Measurements from ENCODE around the gene PPP2R5C.

Gene PPP2R5C

DNA sequence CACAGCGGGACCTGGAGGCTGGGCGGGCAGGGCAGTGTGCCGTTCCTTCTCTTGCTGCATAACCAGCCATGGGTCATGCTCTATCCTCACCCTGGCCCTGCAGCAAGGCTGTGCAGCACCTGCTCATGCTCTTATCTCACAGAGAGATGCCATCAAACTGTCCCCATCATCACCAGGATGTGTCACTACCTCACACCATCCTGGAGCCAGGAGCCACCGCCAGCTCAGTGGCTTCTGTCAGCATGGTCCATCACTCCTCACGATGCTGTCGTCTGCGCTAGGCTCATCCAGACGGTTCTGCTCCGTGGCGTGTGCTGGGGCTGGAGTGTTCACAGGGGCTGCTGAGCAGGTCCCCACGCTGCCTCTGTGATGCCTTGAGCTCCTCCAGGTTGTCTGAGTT is 125.7 kb downstream of the PPP2R5C start:
- no peak for DNase-seq (ENCODE audit: low spot score)

DNA sequence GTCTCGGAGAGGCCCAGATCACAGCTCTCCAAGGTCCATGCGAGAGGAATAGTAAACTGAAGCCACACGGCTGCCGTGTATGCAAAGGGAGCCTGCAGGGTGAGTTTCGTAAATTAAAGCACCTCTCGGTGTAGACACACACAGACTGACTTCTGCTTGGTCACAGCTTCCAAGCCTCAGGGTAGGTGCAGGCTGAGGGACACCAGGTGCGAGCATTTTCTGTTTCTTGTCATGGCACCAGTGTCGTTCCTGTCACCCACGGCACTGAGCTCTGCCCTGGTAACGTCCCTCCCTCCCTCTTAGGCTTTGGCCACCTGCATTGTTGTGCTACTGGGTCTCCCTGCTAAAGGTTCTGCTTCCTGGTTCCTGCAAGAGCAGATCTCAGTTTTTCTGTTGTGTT is 126.7 kb downstream of the PPP2R5C start:
- no peak for DNase-seq (ENCODE audit: low spot score)

DNA sequence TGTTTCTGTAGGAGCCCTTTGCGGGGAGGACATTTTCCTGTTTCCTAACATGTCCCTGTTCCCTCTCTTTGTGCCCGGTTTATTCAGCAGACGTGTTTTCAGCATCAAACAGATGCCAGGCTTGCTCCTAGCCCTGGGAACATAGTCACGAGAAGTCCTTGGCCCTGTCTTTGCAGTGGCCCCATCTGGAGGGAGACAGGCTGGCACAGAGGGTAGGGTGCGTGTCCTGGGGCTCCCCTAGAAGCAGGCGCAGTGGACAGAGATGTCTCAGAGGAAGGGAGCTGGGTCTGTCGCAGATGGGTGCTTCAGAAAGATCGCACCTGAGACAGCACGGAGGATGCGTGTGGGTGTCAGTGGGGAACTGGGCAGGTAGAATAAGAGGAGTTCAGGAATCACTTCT is 127.9 kb downstream of the PPP2R5C start:
- no peak for DNase-seq (ENCODE audit: low spot score)

DNA sequence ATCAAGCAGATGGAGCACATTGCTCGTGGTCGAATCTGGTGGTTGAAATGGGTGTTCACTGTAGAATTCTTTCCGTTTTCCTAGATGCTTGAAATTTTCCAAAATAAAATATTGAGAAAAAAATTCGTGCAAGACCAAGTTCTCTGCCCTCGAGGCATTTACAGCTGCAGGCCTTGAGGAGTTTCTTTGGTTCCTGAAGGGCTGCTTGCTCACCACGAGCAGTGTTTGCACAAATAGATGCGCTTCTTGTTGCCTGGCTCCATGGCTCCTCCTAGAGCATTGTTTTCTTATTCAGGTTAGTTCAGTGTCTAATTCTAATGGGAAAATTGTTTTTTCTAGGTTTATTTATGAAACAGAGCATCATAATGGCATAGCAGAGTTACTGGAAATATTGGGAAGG is 128.4 kb downstream of the PPP2R5C start:
- peak; percentile 33 for DNase-seq (ENCODE audit: low spot score)

DNA sequence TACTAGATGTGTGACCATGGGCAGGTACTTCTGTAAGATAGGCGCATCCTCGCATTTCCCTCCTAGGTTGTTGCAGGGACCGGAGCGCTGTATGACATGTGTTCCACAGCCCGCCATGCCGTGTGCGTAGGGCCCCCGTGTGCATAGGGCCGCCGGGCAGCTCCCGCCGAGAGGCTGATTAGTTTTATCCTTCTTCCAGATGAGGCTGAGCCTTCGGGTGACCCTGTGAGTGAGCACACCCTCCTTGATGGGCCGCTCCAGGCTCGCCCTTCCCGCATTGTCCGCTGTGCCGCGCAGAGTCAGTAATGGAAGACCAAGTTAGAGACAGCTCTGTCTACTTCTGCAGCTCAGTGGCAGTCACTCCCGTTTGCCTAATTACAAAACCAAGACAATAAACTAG is 130.0 kb downstream of the PPP2R5C start:
- DNase-seq (ENCODE audit: low spot score), result no peak

DNA sequence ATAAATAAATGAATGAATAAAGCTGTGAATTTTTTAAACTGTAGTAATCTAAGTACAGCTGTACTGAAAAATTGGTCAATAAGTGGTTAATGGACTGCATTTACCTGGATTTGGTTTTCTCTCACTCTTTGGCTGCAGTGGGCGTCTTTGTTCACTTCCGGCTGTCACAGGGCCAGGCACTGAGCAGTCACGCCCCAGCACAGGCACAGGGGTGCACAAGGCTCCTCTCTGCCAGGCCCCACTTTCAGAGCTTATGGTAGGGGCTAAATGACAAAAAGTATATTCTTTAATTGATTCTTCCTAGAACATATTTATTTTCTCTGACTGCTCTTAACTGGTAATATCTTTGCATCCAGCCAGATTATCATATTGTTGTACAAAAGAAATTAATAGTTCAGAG is 132.2 kb downstream of the PPP2R5C start:
- DNase-seq (ENCODE audit: low spot score), result no peak

DNA sequence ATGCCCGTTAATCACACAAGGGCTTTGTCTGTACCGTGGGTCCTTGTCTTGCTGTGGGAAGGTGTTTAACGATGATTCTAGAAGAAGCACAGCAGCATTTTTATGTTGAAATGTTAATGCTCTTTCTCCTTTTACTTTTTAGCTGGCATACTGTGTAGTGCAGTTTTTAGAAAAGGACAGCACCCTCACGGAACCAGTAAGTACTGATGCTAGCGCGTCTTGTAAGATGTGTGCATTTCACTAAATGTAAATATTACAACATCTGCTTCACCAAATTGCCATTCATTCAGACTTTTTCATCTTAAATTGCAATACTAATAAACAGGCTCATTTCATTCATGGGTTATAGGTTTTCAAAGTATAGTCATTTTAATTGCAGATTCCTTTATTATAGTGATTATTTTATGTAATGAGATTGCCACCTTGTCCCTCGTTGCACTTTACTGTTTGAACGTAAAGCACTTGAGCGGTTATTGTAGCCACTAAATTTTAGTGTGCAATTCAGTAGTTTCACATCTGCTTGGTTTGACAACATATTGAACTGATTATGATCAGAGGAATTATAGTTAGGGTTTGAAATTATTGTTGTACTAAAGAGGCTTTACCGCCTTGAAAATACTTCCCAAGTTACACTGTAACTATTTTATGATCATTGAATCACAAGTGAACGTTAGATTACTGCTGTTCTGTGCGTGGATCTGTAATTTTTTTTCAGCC is 133.0 kb downstream of the PPP2R5C start:
- DNase-seq (ENCODE audit: low spot score), result no peak

DNA sequence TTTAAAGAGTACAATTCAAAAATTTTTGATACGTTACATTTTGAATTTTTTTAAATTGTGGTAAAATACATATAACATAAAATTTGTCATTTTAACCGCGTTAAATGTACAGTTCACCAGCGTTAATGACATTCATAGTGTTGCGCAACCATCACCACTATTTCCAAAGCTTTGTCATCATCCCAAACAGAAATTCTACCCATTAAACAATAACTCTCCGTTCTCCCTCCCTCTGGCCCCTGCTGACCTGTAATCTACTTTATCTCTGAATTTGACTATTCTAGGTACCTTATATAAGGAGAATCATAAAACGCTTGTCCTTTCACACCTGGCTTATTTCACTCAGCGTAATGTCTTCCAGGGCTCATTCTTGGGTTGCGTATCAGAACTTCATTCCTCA is 133.7 kb downstream of the PPP2R5C start:
- DNase-seq (ENCODE audit: low spot score), result no peak

DNA sequence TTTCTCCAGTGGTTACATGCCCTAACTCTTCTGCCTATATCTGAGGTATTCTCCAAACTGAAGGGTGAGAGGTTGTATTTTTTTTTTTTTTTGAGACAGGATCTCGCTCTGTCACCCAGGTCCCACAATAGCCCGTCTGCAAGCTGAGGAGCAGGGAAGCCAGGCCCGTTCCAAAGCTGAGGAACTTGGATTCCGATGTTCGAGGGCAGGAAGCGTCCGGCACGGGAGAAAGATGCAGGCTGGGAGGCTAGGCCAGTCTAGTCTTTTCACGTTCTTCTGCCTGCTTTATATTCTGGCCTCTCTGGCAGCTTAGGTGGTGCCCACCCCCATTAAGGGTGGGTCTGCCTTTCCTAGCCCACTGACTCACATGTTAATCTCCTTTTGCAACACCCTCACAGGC is 135.8 kb downstream of the PPP2R5C start:
- DNase-seq (ENCODE audit: low spot score), result no peak

DNA sequence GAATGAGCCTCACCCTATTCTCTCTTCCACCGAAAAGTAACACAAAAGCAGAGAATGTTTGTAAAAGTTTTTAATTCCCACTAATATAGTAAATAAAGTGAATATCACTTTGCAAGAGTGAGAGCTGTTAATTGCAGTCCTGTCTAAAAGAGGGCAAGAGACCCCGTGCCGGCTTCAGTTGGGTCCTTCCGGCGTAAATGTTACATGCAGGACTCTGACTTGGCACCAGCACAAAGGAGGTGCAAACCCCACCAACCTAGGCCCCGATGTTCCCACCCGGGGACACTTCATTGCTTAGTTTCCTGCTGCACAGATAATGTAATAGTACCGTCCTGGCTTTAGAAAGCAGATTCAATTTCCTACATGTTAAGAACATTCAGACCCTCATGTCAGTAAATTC is 136.9 kb downstream of the PPP2R5C start:
- DNase-seq (ENCODE audit: low spot score), result no peak

DNA sequence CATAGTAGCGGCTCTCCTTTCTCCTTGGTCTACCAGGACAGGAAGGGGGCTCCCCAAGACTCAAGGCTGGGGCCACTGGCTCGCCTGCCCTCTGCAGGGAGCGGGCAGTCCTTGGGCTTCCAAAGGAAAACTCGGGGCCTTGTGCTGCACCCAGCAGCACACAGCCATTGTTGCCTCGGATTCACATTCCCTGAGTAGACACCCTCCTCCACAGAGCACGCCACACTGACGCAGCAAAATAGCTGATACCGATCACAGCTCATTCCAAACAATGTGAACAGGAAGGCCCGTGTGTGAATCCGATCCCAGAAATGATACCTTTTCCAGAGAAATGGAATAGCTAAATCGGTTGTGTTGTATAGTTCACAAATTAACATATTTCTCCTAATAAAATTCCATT is 137.8 kb downstream of the PPP2R5C start:
- DNase-seq (ENCODE audit: low spot score), result no peak

DNA sequence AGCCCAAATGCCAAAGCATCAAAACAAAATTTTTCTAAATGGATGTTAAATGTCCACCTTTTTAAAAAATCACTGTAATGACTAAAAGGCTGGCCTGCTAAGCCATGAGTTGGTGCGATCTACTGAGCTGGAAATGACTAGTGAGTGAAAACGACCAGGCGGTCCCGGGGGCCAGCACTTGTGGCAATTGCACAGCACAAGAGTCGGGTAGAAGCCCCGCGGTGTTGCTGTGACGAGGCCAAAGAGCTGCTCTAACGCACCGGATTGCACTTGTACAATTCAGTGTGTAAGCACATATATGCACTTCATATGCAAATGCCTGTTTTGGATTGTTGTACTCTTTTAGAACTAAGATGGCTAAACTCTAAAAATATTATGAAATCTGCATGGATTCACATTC is 138.7 kb downstream of the PPP2R5C start:
- no peak for DNase-seq (ENCODE audit: low spot score)

DNA sequence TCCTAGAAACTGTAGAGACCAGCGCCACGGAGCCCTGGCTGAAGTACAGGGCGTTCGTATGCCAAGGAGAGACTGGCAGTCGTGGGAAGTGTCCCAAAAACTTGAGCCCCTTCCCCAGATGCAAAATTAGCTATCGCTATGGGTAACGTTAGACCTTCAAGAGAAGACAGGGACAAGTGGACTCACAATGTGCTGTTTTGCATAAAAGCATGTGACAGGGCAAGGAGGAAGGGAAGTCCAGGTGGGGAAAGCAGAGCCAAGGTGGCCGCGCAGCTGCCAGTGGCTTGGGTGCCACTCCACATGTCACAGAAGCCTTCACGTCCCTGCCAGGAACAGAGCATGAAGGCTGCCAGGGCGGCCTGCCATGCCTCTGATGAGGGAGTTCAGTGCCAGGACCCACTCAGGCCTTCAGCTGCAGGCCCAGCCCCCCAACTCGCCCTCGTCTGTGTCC is 141.6 kb downstream of the PPP2R5C start:
- peak; percentile 77 for DNase-seq (ENCODE audit: low spot score)

DNA sequence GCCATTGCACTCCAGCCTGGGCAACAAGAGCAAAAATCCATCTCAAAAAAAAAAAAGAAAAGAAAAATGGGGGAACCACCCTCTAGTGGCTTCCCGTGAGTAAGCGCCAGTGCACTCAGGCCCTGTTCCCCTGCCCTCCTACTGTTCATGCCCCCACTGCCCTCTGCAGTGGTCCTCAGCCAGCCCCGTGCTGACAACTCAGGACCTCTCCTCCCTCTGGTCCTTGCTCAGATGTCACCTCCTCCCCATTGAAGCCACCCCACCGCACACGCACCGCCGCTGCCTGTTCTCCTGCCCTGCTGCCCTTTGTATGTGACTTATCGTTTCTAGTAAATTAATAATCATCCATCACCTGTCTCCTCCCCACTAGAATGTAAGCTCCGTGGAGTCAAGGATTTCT is 144.1 kb downstream of the PPP2R5C start:
- DNase-seq (ENCODE audit: low spot score), result no peak

DNA sequence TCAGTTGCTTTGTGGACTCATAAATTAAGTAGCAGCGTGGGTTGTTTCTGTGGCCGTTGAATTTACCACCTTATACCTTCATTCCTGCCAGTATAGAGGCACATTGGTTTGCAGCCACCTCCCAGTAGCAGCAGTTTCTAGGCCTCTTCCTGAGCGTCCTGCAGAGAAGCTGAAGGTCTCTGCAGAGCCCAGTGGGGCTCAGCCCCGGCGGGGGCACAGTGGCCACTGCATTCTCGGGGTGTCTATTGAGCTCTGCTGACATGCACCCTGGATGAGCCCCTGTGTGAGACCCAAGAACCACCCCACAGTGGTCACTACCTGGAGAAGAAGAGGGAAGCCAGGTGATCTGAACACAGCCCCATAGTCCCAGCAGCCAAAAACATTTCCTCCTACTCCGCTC is 145.1 kb downstream of the PPP2R5C start:
- DNase-seq (ENCODE audit: low spot score), result no peak

DNA sequence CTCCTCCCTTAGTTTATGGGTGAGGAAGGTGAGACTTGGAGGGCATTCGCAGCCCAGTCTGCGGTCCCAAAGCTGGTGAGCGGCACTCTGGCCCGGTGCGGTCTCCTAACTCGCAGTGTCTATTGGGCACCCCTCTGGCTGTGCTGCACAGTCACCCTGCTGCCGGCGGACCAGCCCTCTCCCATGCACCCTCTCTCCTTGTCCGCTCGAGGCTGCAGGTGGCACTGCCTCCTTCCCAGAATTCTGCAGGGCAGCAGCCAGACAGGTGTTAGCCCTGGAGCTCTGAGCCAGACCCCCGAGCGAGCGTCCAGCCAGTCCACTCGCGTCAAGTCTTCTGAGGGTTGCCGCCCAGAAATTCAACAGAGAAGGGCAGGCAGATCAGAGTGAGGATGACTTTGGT is 146.1 kb downstream of the PPP2R5C start:
- DNase-seq (ENCODE audit: low spot score), result no peak

DNA sequence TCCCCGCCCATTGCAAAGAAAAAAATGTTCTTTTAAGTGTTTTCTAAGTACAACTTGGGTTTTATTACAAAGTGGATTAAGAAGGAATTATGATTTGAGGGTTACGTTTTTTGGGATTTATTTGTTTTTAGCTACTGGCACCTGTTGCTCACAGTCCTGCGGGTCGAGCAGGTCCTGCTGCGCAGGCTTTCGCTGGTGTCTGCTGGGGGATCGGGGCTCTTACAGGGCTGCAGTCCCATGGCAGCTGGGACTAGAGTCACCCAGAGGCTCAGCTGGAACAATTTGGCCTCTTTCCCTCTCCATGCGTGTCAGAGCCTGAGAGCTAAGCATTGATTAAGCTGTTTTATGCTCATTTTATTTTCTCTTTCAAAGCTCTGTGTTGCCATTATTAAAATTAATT is 147.3 kb downstream of the PPP2R5C start:
- DNase-seq (ENCODE audit: low spot score), result peak; percentile 31

DNA sequence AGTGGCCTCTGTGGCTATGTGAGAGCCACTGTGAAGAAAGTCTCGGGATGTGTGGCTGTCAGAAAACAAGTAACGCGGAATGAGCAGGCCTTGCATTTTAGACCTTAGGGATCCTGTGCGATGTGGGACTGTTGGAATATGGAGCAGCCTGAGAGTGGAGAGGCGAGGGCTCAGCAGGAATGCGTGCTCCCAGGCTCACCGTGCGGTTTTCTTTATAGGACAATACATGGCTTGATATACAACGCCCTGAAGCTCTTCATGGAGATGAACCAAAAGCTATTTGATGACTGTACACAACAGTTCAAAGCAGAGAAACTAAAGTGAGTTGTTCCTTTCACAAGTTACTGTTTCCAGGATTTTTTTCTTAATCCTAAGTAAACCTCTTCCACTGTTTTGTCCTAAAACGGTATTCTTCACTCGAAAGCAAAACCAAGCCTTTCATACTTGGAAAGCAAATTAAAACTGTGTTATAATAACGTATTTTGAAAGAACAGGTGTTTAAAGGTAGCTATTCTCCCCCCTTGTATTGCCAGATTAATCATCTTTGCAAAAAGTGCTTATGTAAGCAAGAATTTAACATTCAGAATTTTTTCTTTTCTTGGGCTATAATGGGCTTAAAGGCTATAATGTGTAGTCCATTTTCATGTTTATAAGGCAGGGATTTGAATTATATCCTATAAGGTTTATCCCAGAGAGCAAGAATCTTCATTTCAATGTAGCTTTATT is 148.0 kb downstream of the PPP2R5C start:
- no peak for DNase-seq (ENCODE audit: low spot score)

DNA sequence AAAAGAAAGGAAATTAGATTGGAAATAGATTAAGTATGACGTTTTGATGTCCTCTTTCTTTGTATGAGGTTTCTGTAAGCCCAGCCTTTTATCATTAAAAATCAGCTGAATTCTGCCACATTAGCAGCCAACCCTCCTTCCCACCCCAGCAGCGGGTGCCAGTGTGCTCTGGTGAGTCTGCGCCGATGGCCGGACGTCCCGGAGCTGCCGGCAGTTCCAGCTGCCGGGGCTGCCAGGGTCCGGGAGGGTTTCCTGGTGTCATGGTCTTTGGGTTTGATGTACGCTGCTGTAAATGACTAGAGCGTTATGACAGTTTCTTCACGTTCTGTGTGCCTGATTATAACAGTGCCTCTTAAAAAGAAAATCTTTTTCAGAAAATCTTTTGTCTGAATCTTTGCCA is 151.3 kb downstream of the PPP2R5C start:
- no peak for DNase-seq (ENCODE audit: low spot score)

DNA sequence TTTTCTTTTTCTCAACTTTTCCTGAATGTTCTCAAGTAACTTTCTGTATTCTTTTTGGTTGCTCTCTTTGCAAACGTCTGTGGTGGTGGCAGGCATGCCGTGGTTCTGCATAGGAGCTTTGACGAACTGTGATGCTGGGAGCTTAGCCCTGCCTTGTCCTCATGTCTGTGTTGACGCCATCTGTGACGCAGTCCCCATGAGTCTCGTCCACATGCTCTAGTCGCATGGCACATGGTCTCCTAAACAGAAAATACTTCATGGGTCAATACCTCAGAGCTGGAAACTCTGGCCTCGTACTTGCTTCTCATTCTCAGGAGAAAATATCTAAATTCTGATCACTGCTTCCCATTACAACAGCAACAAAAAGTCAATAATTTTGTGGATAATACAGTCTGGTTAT is 152.6 kb downstream of the PPP2R5C start:
- DNase-seq (ENCODE audit: low spot score), result no peak

DNA sequence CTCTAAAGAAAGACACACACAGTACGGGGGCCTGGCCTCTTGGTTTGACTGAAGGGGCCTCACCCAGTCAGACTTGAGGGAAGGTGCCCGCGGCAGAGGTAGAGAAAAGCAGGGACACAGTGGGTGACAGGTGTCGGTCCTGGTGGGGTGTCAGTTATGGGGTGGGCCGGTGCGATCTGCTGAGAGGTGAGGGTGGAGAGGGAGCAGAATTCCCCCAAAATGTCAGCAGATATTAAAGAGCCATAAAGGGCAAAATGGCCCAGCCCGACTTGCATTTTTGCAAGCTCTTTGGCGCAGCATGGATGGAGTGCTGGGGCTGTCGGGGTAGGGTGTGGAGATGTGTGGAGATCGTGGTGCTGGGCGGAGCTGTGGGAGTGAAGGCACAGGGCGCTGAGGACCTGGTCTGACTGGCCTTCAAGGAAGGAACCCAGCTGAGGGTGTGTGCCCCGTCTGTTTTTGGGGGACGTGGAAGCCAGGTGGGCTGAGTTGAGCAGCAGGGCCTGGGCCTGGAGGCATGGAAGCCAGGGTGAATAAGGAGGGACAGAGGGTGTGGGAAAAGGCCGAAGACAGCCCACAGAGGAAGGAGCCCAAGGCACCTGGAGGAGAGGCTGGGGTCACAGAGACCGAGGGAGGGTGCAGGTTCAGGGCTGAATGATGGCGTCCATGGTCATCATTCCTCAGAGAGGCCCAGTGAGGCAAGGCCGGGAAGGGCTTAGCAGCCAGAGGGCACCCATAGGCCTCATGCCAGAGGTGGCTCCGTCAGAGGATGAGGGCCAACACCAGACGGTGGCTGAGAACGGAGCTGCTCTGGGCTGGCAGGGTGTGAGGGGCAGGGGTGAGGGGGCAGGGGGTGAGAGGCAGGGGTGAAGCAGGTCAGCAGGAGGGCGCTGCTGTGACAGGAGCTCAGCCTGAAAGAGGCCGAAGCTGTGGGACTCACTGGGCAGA is 154.6 kb downstream of the PPP2R5C start:
- no peak for DNase-seq (ENCODE audit: low spot score)

DNA sequence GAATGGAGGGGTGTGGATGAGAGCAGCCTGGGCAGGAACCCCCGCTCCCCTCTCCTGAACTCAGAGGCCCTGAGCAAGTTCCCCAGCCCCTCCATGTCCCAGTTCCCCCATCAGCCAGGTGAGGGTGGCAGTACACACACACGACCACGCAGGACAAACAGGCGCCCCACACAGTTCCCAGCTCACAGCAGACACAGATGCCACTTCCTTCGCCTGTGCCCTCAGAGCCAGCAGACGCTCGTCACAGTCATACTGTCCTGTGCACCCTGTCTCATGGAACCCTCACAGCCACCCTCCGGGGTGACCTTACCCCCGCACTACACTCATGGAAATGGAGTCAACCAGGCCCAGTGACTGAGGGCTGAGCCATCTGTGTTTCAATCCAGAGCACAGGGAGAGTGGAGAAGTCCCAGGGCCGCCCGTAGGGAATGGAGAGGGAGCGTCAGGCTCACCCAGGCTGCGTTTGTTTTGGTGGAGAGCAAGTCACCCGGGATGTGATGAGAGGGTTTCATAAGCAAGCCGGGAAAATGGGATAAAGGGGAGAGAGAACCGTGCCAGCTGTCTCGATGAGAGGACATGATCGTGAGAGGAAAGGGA is 155.4 kb downstream of the PPP2R5C start:
- DNase-seq (ENCODE audit: low spot score), result no peak

All from globus pallidus (tissue), 1 donor.